Upper lobe of right lung (tissue), 1 donor: Measurements from ENCODE around the gene ABLIM3. TPM values are rescaled to one million over a fixed set of nuclear protein-coding genes. Genes with fewer than 3 reads are reported as not detected.

Experiments
- ATAC-seq: fragments of 200-7000 bp; cut with Tn5 transposase; one replicate; pipeline ENCODE4 v1.9.1; 2020; ENCODE audit warnings: mild to moderate bottlenecking, moderate library complexity
- DNase-seq: peaks from one replicate; pipeline ENCODE4 v3.0.0-alpha.2; 2020
- H3K27ac ChIP-seq: fragments of 200-600 bp; one replicate; pipeline ENCODE4 v1.8.0; 2022
- H3K27me3 ChIP-seq: fragments of 200-600 bp; one replicate; pipeline ENCODE4 v1.8.0; 2022; ENCODE audit warnings: mild to moderate bottlenecking
- H3K36me3 ChIP-seq: fragments of 200-600 bp; one replicate; pipeline ENCODE4 v1.8.0; 2022
- H3K4me1 ChIP-seq: fragments of 200-600 bp; one replicate; pipeline ENCODE4 v1.8.0; 2022
- H3K4me3 ChIP-seq: fragments of 200-600 bp; one replicate; pipeline ENCODE4 v1.8.0; 2022; ENCODE audit warnings: mild to moderate bottlenecking
- H3K9me3 ChIP-seq: fragments of 200-600 bp; one replicate; pipeline ENCODE4 v1.8.0; 2022
- CTCF ChIP-seq: fragments of 200-600 bp; IDR thresholded peaks from one replicate; pipeline ENCODE4 v1.8.0; 2022; ENCODE audit warnings: antibody characterized with exemption
- intact Hi-C: fragments of 100-400 bp; cut with DNase I; formaldehyde crosslinking; loops from one replicate; pipeline ENCODE4 v1.11.0; 2022
- total RNA-seq: library from RNA; stranded (reverse); fragmentation: NEBNext Ultra II Directional; extraction: Animal tissue kit (Norgen Biotek cat#: 25700); gene quantifications from one replicate; pipeline ENCODE4 v1.2.1, GENCODE V29; 2021
- donor health status: DM: no; HTN: yes; CAD: no; lungs with severe emphysema.

The ABLIM3 gene
- total RNA-seq, 1 donor from 2014 or later, result 31.9 TPM

GRCh38 chr5:149254506-149254905 lies 113.2 kb downstream of the ABLIM3 start:
- no peak overlapping the region for H3K27ac ChIP-seq
- ATAC-seq, result no peak
- H3K9me3 ChIP-seq, result no peaks in the 10 kb centered on the region
- no peak overlapping the region for H3K4me3 ChIP-seq
- DNase-seq, result no peak
- TF ChIP-seq CTCF, result no peak
- H3K27me3 ChIP-seq, result no peaks in the 10 kb centered on the region
- no peaks in the 10 kb centered on the region for H3K4me1 ChIP-seq
- peaks cover 11% of the 10 kb centered on the region for H3K36me3 ChIP-seq
- intact Hi-C loops, result no loop called here

GRCh38 chr5:149256451-149256850 lies 115.2 kb downstream of the ABLIM3 start:
- Histone ChIP-seq H3K9me3 (no peaks in the 10 kb centered on the region), H3K27me3 (no peaks in the 10 kb centered on the region), H3K4me1 (no peaks in the 10 kb centered on the region), H3K36me3 (peaks cover 11% of the 10 kb centered on the region), H3K4me3 (no peak overlapping the region), H3K27ac (no peak overlapping the region)
- no peak for ATAC-seq
- DNase-seq, result no peak
- no peak for TF ChIP-seq CTCF
- intact Hi-C loops, result no loop called here

GRCh38 chr5:149257131-149257530 lies 115.8 kb downstream of the ABLIM3 start:
- TF ChIP-seq CTCF, result no peak
- no peaks in the 10 kb centered on the region for H3K27me3 ChIP-seq
- H3K27ac ChIP-seq, result no peak overlapping the region
- H3K4me1 ChIP-seq, result no peaks in the 10 kb centered on the region
- intact Hi-C loops, result no loop called here
- no peaks in the 10 kb centered on the region for H3K9me3 ChIP-seq
- DNase-seq, result no peak
- no peak for ATAC-seq
- no peak overlapping the region for H3K4me3 ChIP-seq
- peaks cover 8% of the 10 kb centered on the region for H3K36me3 ChIP-seq

GRCh38 chr5:149257889-149258705 lies 116.8 kb downstream of the ABLIM3 start:
- intact Hi-C loops, result no loop called here
- ATAC-seq, result no peak

GRCh38 chr5:149260761-149261160 lies 119.5 kb downstream of the ABLIM3 start:
- intact Hi-C loops, result loop anchor here (10.0 kb wide), 1 partner anchor 114 kb away; the partner anchor contains the start of gene IL17B
- no peaks in the 10 kb centered on the region for H3K9me3 ChIP-seq
- H3K36me3 ChIP-seq, result no peaks in the 10 kb centered on the region
- ATAC-seq (no peak), DNase-seq (no peak)
- H3K27ac ChIP-seq, result no peak overlapping the region
- no peak overlapping the region for H3K4me3 ChIP-seq
- H3K27me3 ChIP-seq, result no peaks in the 10 kb centered on the region
- H3K4me1 ChIP-seq, result no peaks in the 10 kb centered on the region
- TF ChIP-seq CTCF, result no peak

More at GRCh38 chr5:149257889-149258705, 116.8 kb downstream of the ABLIM3 start:
- no peaks in the 10 kb centered on the region for H3K9me3 ChIP-seq
- no peak overlapping the region for H3K4me3 ChIP-seq
- H3K27ac ChIP-seq, result no peak overlapping the region
- H3K36me3 ChIP-seq, result no peaks in the 10 kb centered on the region
- DNase-seq, result no peak
- H3K4me1 ChIP-seq, result no peaks in the 10 kb centered on the region
- no peak for TF ChIP-seq CTCF
- no peaks in the 10 kb centered on the region for H3K27me3 ChIP-seq
